Small intestine (tissue), 7 donors: ENCODE results near the gene FBXO31. TPM values are rescaled to one million over a fixed set of nuclear protein-coding genes. Genes with fewer than 3 reads are reported as not detected.
"Not testable (repeated sequence)": the region's sequence is repeated elsewhere in the genome, so short reads cannot be mapped to it uniquely, and the experiment has no call there.

ENCODE experiments used
- DNase-seq, 2 donors: peaks; one replicate each; pipeline versions ENCODE4 v3.0.0 to v3.0.0-alpha.2; 2013
- FAIRE-seq: peaks from 2 replicates; lab custom pipeline; 2012; peaks lifted over from hg19 to GRCh38; lab: Jason Lieb, UNC
- H3K27ac ChIP-seq, 3 donors: one replicate each; pipeline ENCODE4 v1.5.1; 2013; ENCODE audit warnings: low read length in 2 of 3, mild to moderate bottlenecking in 2 of 3, control low read depth in 1 of 3, inconsistent platforms in 1 of 3, low read depth in 1 of 3, moderate library complexity in 1 of 3
- H3K27me3 ChIP-seq, 3 donors: one replicate each; pipeline ENCODE4 v1.6.1; 2013; ENCODE audit warnings: low read length in 3 of 3, inconsistent platforms in 1 of 3; ENCODE audit not compliant: control insufficient read depth in 3 of 3, insufficient read depth in 3 of 3
- H3K36me3 ChIP-seq, 3 donors: one replicate each; pipeline ENCODE4 v1.6.1; 2013; ENCODE audit warnings: low read length in 3 of 3, inconsistent platforms in 1 of 3, low read depth in 1 of 3, mild to moderate bottlenecking in 1 of 3, moderate library complexity in 1 of 3; ENCODE audit not compliant: control insufficient read depth in 3 of 3, insufficient read depth in 2 of 3
- H3K4me1 ChIP-seq, 3 donors: one replicate each; pipeline ENCODE4 v1.6.1; 2013; ENCODE audit warnings: low read length in 2 of 3, inconsistent platforms in 1 of 3, low read depth in 1 of 3, mild to moderate bottlenecking in 1 of 3, moderate library complexity in 1 of 3; ENCODE audit not compliant: control insufficient read depth in 3 of 3, insufficient read depth in 2 of 3
- H3K4me3 ChIP-seq, 3 donors: one replicate each; pipeline ENCODE4 v1.5.1; 2013; ENCODE audit warnings: low read length in 3 of 3, control low read depth in 1 of 3, inconsistent platforms in 1 of 3, low read depth in 1 of 3, mild to moderate bottlenecking in 1 of 3, moderate library complexity in 1 of 3
- H3K9me3 ChIP-seq, 2 donors: one replicate each; pipeline ENCODE4 v1.6.1; 2013; ENCODE audit warnings: low read depth in 1 of 2, low read length in 1 of 2; ENCODE audit not compliant: control insufficient read depth in 2 of 2, insufficient read depth in 1 of 2
- WGBS, 3 donors: extraction: QIAGEN DNeasy Blood & Tissue Kit; methylation state at CpG; one replicate each; pipeline ENCODE4 v1.1.7; 2013; 5-methylcytosine and 5-hydroxymethylcytosine counted together
- polyA plus RNA-seq, 4 donors: library from polyadenylated mRNA; stranded (reverse) in 3 of 4; unstranded in 1 of 4; fragments of 200-250 nt in 3 of 4; fragments of 120-200 nt in 1 of 4; gene quantifications; one replicate each; pipeline versions ENCODE4 v1.2.1 to v1.2.3, GENCODE V29; 2013
- donor health status: healthy with polysubstance abuse.
- donor health status: control.
- donor health status: control.
- donor health status: Bipolar disorder and iron deficiency.
- donor health status: healthy.

FBXO31 gene
- polyA plus RNA-seq, 4 donors: 23.8 to 38.7 (median 29.4) TPM

GRCh38 chr16:87391950-87392820 lies 8.6 kb upstream of the FBXO31 start, which contains the start of gene MAP1LC3B:
Gene MAP1LC3B, plus strand, starts transcription at chr16:87392336. Its CDS starts 92 bp downstream, at chr16:87392428.
- peak; percentile 95 to 99 for DNase-seq
- peaks cover 3 to 33% (median 17%) of the 10 kb centered on the region in 3 donors for H3K4me1 ChIP-seq
- FAIRE-seq: no peak
- H3K4me3 ChIP-seq: peak within 1 kb of the TSS; percentile 72 to 97 (median 97)
- no peaks in the 10 kb centered on the region for H3K36me3 ChIP-seq
- H3K27ac ChIP-seq: peak within 1 kb of the TSS; percentile 91 to 99 (median 94)
- WGBS, 3 donors: 0 to 1% (median 0%) methylated on average over 64 to 113 of the region's 113 CpGs
- no peaks in the 10 kb centered on the region for H3K9me3 ChIP-seq
- no peaks in the 10 kb centered on the region for H3K27me3 ChIP-seq

- DNase-seq (peak; percentile 56 to 82), FAIRE-seq (no peak)
- no peaks in the 10 kb centered on the region for H3K27me3 ChIP-seq
- H3K4me3 ChIP-seq: peak overlapping the region; percentile 54 to 70 (median 65)
- no peaks in the 10 kb centered on the region for H3K9me3 ChIP-seq
- H3K27ac ChIP-seq: peak overlapping the region; percentile 89 to 99 (median 94)
- WGBS, 3 donors: 6 to 9% (median 9%) methylated on average over 36 to 44 of the region's 44 CpGs
- no peaks in the 10 kb centered on the region for H3K36me3 ChIP-seq
- peaks cover 3 to 33% (median 21%) of the 10 kb centered on the region in 3 donors for H3K4me1 ChIP-seq
Observed at GRCh38 chr16:87391324-87391949, 7.9 kb upstream of the FBXO31 start.

- H3K27ac ChIP-seq: peak overlapping the region; percentile 89 to 99 (median 94)
- peak overlapping the region in 1 of 3 donors; percentile 65 for H3K4me3 ChIP-seq
- no peaks in the 10 kb centered on the region for H3K9me3 ChIP-seq
- H3K27me3 ChIP-seq: no peaks in the 10 kb centered on the region
- H3K4me1 ChIP-seq: peaks cover 3 to 33% (median 21%) of the 10 kb centered on the region in 3 donors
- FAIRE-seq (no peak), DNase-seq (no peak)
- no peaks in the 10 kb centered on the region for H3K36me3 ChIP-seq
- WGBS, 3 donors: 95 to 96% (median 95%) methylated on average over 24 of the region's 24 CpGs
Observed at GRCh38 chr16:87390641-87391323, 7.2 kb upstream of the FBXO31 start.

- FAIRE-seq, H3K36me3 ChIP-seq, H3K27ac ChIP-seq, DNase-seq, H3K9me3 ChIP-seq, H3K27me3 ChIP-seq, H3K4me3 ChIP-seq: not testable (repeated sequence)
- H3K4me1 ChIP-seq: peaks cover 3 to 33% (median 21%) of the 10 kb centered on the region in 3 donors
- 94 to 97% (median 95%) methylated on average over 9 of the region's 9 CpGs for WGBS, 3 donors
Observed at GRCh38 chr16:87389914-87390313, 6.3 kb upstream of the FBXO31 start.

GRCh38 chr16:87389245-87389644 lies 5.7 kb upstream of the FBXO31 start:
- Histone ChIP-seq H3K27ac (peak overlapping the region; percentile 16 to 92 (median 69)), H3K4me1 (peaks cover 0 to 32% (median 17%) of the 10 kb centered on the region in 3 donors), H3K27me3 (no peaks in the 10 kb centered on the region), H3K36me3 (no peaks in the 10 kb centered on the region), H3K9me3 (no peaks in the 10 kb centered on the region), H3K4me3 (no peak overlapping the region)
- WGBS, 3 donors: 75 to 85% (median 78%) methylated on average over 5 of the region's 5 CpGs
- DNase-seq (no peak), FAIRE-seq (no peak)

GRCh38 chr16:87388818-87389134 lies 5.2 kb upstream of the FBXO31 start:
- Histone ChIP-seq H3K4me3 (no peak overlapping the region), H3K4me1 (peaks cover 0 to 29% (median 15%) of the 10 kb centered on the region in 3 donors), H3K9me3 (no peaks in the 10 kb centered on the region), H3K27ac (peak overlapping the region; percentile 92 to 93 (median 92)), H3K36me3 (no peaks in the 10 kb centered on the region), H3K27me3 (no peaks in the 10 kb centered on the region)
- WGBS, 3 donors: 5 to 20% (median 8%) methylated on average over 1 of the region's 1 CpG
- FAIRE-seq (no peak), DNase-seq (no peak)

- H3K9me3 ChIP-seq: no peaks in the 10 kb centered on the region
- 7 to 11% (median 9%) methylated on average over 18 of the region's 18 CpGs for WGBS, 3 donors
- peak overlapping the region in 2 of 3 donors; percentile 1 to 26 for H3K4me3 ChIP-seq
- H3K27ac ChIP-seq: peak overlapping the region; percentile 92 to 93 (median 92)
- H3K36me3 ChIP-seq: no peaks in the 10 kb centered on the region
- FAIRE-seq (peak; percentile 53), DNase-seq (peak; percentile 98 to 100)
- H3K27me3 ChIP-seq: no peaks in the 10 kb centered on the region
- peaks cover 0 to 23% (median 13%) of the 10 kb centered on the region in 3 donors for H3K4me1 ChIP-seq
Observed at GRCh38 chr16:87387942-87388817, 4.6 kb upstream of the FBXO31 start.
